Left forelimb (tissue), 1 donor: ENCODE measurements around the gene STK32B.

Source experiments
- DNase-seq: peaks from one replicate; pipeline ENCODE4 v3.0.0-alpha.2; 2018; ENCODE audit warnings: low spot score

Gene STK32B

GRCh38 chr4:5067908-5068307 lies 16.6 kb downstream of the STK32B start:
- DNase-seq = no peak

GRCh38 chr4:5069901-5070300 lies 18.6 kb downstream of the STK32B start:
- DNase-seq = no peak

GRCh38 chr4:5072948-5073347 lies 21.7 kb downstream of the STK32B start:
- DNase-seq = no peak

- no peak for DNase-seq
These were observed 26.7 kb downstream of the STK32B start for GRCh38 chr4:5078009-5078408.

- no peak for DNase-seq
These were observed 28.3 kb downstream of the STK32B start for GRCh38 chr4:5079581-5079980.

- DNase-seq = no peak
These were observed 30.2 kb downstream of the STK32B start for GRCh38 chr4:5081441-5081999.

GRCh38 chr4:5082376-5082775 lies 31.1 kb downstream of the STK32B start:
- DNase-seq = no peak

GRCh38 chr4:5084911-5085475 lies 33.7 kb downstream of the STK32B start:
- DNase-seq = no peak

- DNase-seq = no peak
These were observed 35.3 kb downstream of the STK32B start for GRCh38 chr4:5086535-5086934.

- no peak for DNase-seq
These were observed 45.0 kb downstream of the STK32B start for GRCh38 chr4:5096261-5096660.

GRCh38 chr4:5098176-5098575 lies 46.9 kb downstream of the STK32B start:
- no peak for DNase-seq

- DNase-seq = no peak
These were observed 49.1 kb downstream of the STK32B start for GRCh38 chr4:5100336-5100735.

- no peak for DNase-seq
These were observed 49.7 kb downstream of the STK32B start for GRCh38 chr4:5100986-5101385.

- DNase-seq = no peak
These were observed 50.3 kb downstream of the STK32B start for GRCh38 chr4:5101571-5101970.

- DNase-seq = no peak
These were observed 59.6 kb downstream of the STK32B start for GRCh38 chr4:5110901-5111300.

- DNase-seq = no peak
These were observed 61.2 kb downstream of the STK32B start for GRCh38 chr4:5112333-5113095.

GRCh38 chr4:5114950-5115349 lies 63.7 kb downstream of the STK32B start:
- no peak for DNase-seq

- DNase-seq = no peak
These were observed 67.0 kb downstream of the STK32B start for GRCh38 chr4:5118091-5118786.

- DNase-seq = no peak
These were observed 67.9 kb downstream of the STK32B start for GRCh38 chr4:5118994-5119835.

- DNase-seq = no peak
These were observed 68.8 kb downstream of the STK32B start for GRCh38 chr4:5120067-5120466.

GRCh38 chr4:5120468-5120867 lies 69.2 kb downstream of the STK32B start:
- DNase-seq = no peak

- DNase-seq = no peak
These were observed 70.8 kb downstream of the STK32B start for GRCh38 chr4:5122114-5122513.
